Glutamatergic neuron (in vitro differentiated cells): ENCODE data around the gene TOM1L1. TPM values are rescaled to one million over a fixed set of nuclear protein-coding genes. Genes with fewer than 3 reads are reported as not detected.

Experiments
- DNase-seq: peaks from one replicate; pipeline ENCODE4 v3.0.0; 2022
- H3K27ac Mint-ChIP-seq: one replicate; pipeline ENCODE4 v1.8.0; 2020; ENCODE audit warnings: mild to moderate bottlenecking, mixed read lengths, inconsistent platforms; ENCODE audit not compliant: unreplicated experiment
- H3K27me3 Mint-ChIP-seq: one replicate; pipeline ENCODE4 v1.8.0; 2020; ENCODE audit warnings: mild to moderate bottlenecking, moderate library complexity, mixed read lengths, inconsistent platforms; ENCODE audit not compliant: unreplicated experiment
- H3K36me3 Mint-ChIP-seq: one replicate; pipeline ENCODE4 v1.8.0; 2020; ENCODE audit warnings: mild to moderate bottlenecking, mixed read lengths, inconsistent platforms; ENCODE audit not compliant: unreplicated experiment
- H3K4me1 Mint-ChIP-seq: one replicate; pipeline ENCODE4 v1.8.0; 2020; ENCODE audit warnings: mild to moderate bottlenecking, low read depth, mixed read lengths, inconsistent platforms; ENCODE audit not compliant: unreplicated experiment
- H3K4me3 Mint-ChIP-seq: one replicate; pipeline ENCODE4 v1.8.0; 2020; ENCODE audit warnings: mild to moderate bottlenecking, mixed read lengths, inconsistent platforms; ENCODE audit not compliant: unreplicated experiment
- H3K9me3 Mint-ChIP-seq: one replicate; pipeline ENCODE4 v1.8.0; 2020; ENCODE audit warnings: mild to moderate bottlenecking, moderate library complexity, mixed read lengths, inconsistent platforms; ENCODE audit not compliant: unreplicated experiment
- total RNA-seq: library from RNA; stranded (reverse); fragmentation: NEBNext Ultra II Directional; extraction: Animal tissue kit (Norgen Biotek cat#: 25700); gene quantifications from one replicate; pipeline ENCODE4 v1.2.1, GENCODE V29; 2021; ENCODE audit not compliant: unreplicated experiment
- TF ChIP-seq, protein P1 (sequence below): fragments of 200-600 bp; sonication (generic); IDR thresholded peaks from one replicate; pipeline ENCODE4 v1.5.0; 2021; ENCODE audit not compliant: partially characterized antibody, unreplicated experiment

TOM1L1 gene
- total RNA-seq, 1 donor from 2014 or later = 6.4 TPM

DNA sequence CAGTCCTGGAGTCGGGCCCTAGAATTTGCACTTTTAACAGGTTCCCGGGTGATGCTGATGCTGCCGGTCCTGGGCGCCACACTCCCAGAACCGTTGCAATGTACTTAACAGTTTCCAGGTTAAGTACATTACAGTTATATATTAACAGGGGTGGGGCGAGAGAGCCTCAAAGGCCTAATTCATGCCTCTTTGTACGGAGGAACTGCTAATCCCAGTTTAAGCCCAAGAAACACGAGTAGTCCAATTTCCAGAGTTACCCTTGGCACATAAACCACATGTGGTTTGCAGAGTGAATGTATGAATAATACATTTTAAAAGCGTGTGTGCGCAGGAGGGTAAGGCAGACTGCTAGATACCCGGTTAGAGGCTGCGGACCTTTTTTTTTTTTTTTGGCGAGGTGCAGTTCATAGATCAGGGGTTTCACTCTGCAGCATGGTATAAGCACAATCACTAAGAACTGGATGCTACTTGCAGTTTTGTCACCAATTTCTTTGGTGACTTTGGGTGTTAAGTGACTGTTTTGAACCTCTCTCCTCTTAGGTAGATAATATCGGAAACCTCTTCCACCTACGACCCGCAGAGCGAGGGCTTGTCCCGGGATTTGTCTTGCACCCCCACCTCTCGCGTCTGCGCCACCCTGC is 67.1 kb downstream of the TOM1L1 start:
- H3K27me3 Mint-ChIP-seq = peaks cover 2% of the 10 kb centered on the region
- H3K36me3 Mint-ChIP-seq = no peaks in the 10 kb centered on the region
- H3K4me1 Mint-ChIP-seq = peaks cover 7% of the 10 kb centered on the region
- no peak overlapping the region for H3K4me3 Mint-ChIP-seq
- no peak for DNase-seq
- no peaks in the 10 kb centered on the region for H3K9me3 Mint-ChIP-seq
- no peak overlapping the region for H3K27ac Mint-ChIP-seq
- TF ChIP-seq, protein P1, sequence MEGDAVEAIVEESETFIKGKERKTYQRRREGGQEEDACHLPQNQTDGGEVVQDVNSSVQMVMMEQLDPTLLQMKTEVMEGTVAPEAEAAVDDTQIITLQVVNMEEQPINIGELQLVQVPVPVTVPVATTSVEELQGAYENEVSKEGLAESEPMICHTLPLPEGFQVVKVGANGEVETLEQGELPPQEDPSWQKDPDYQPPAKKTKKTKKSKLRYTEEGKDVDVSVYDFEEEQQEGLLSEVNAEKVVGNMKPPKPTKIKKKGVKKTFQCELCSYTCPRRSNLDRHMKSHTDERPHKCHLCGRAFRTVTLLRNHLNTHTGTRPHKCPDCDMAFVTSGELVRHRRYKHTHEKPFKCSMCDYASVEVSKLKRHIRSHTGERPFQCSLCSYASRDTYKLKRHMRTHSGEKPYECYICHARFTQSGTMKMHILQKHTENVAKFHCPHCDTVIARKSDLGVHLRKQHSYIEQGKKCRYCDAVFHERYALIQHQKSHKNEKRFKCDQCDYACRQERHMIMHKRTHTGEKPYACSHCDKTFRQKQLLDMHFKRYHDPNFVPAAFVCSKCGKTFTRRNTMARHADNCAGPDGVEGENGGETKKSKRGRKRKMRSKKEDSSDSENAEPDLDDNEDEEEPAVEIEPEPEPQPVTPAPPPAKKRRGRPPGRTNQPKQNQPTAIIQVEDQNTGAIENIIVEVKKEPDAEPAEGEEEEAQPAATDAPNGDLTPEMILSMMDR = no peak

GRCh38 chr17:54968262-54968987 is 67.8 kb downstream of the TOM1L1 start, which contains the start of the genes COX11 and STXBP4:
COX11 (minus strand) TSS chr17:54968654; CDS start chr17:54968646, 8 bp downstream.
STXBP4 (plus strand) TSS chr17:54968765; CDS start chr17:54986220, 17,455 bp downstream.
- TF ChIP-seq, protein P1 = no peak
- Mint-ChIP-seq H3K27ac (no peak within 1 kb of the TSS), H3K4me3 (no peak within 1 kb of the TSS), H3K4me1 (peaks cover 7% of the 10 kb centered on the region), H3K27me3 (peaks cover 2% of the 10 kb centered on the region), H3K9me3 (no peaks in the 10 kb centered on the region), H3K36me3 (no peaks in the 10 kb centered on the region)
- peak; percentile 96 for DNase-seq

GRCh38 chr17:54968988-54969332 is 68.3 kb downstream of the TOM1L1 start:
- Mint-ChIP-seq H3K27ac (no peak overlapping the region), H3K4me3 (no peak overlapping the region), H3K36me3 (no peaks in the 10 kb centered on the region), H3K27me3 (peaks cover 2% of the 10 kb centered on the region), H3K9me3 (no peaks in the 10 kb centered on the region), H3K4me1 (peaks cover 7% of the 10 kb centered on the region)
- no peak for DNase-seq
- TF ChIP-seq, protein P1 = no peak

- H3K4me3 Mint-ChIP-seq = no peak overlapping the region
- no peaks in the 10 kb centered on the region for H3K9me3 Mint-ChIP-seq
- H3K27ac Mint-ChIP-seq = no peak overlapping the region
- DNase-seq = no peak
- peaks cover 2% of the 10 kb centered on the region for H3K27me3 Mint-ChIP-seq
- TF ChIP-seq, protein P1 = no peak
- no peaks in the 10 kb centered on the region for H3K36me3 Mint-ChIP-seq
- H3K4me1 Mint-ChIP-seq = peaks cover 7% of the 10 kb centered on the region
Measured at GRCh38 chr17:54969658-54970572, 69.3 kb downstream of the TOM1L1 start.
